GM18873 (cell line): ENCODE measurements around the gene OLIG3.

ENCODE experiments used
- ATAC-seq: cut with Tn5 transposase; IDR thresholded peaks from one replicate; pipeline ENCODE4 v1.9.1; 2021; ENCODE audit warnings: mild to moderate bottlenecking, moderate library complexity, moderate number of reproducible peaks; ENCODE audit not compliant: unreplicated experiment, low FRiP score

OLIG3 gene

GRCh38 chr6:137496909-137497720, 2.9 kb upstream of the OLIG3 start:
- no peak for ATAC-seq

GRCh38 chr6:137496368-137496767, 2.2 kb upstream of the OLIG3 start:
- ATAC-seq, result no peak

- no peak for ATAC-seq
These were observed 1.6 kb upstream of the OLIG3 start for GRCh38 chr6:137495703-137496336.

GRCh38 chr6:137494988-137495702, 951 bp upstream of the OLIG3 start:
- no peak for ATAC-seq

GRCh38 chr6:137493218-137494038, 766 bp downstream of the OLIG3 start:
- ATAC-seq, result no peak

- ATAC-seq, result no peak
These were observed 1.6 kb downstream of the OLIG3 start for GRCh38 chr6:137492289-137493217.

GRCh38 chr6:137491478-137491877, 2.7 kb downstream of the OLIG3 start:
- ATAC-seq, result no peak

- no peak for ATAC-seq
These were observed 3.2 kb downstream of the OLIG3 start for GRCh38 chr6:137490961-137491360.

- ATAC-seq, result no peak
These were observed 3.9 kb downstream of the OLIG3 start for GRCh38 chr6:137490006-137490905.

GRCh38 chr6:137489046-137490005, 4.9 kb downstream of the OLIG3 start:
- ATAC-seq, result no peak

- no peak for ATAC-seq
These were observed 5.8 kb downstream of the OLIG3 start for GRCh38 chr6:137488150-137489045.

- ATAC-seq, result no peak
These were observed 6.4 kb downstream of the OLIG3 start for GRCh38 chr6:137487869-137488149.

- ATAC-seq, result no peak
These were observed 6.9 kb downstream of the OLIG3 start for GRCh38 chr6:137487181-137487868.

GRCh38 chr6:137486416-137486815, 7.8 kb downstream of the OLIG3 start:
- ATAC-seq, result no peak

- ATAC-seq, result no peak
These were observed 13.8 kb downstream of the OLIG3 start for GRCh38 chr6:137480431-137480830.

- no peak for ATAC-seq
These were observed 19.1 kb downstream of the OLIG3 start for GRCh38 chr6:137475103-137475502.
